Left lobe of liver (tissue), 2 donors: Measurements from ENCODE around the gene CTXND1. TPM values are rescaled to one million over a fixed set of nuclear protein-coding genes. Genes with fewer than 3 reads are reported as not detected.

ENCODE experiments used
- ATAC-seq: fragments of 200-7000 bp; cut with Tn5 transposase; one replicate; pipeline ENCODE4 v1.9.1; 2020; ENCODE audit warnings: mild to moderate bottlenecking, moderate library complexity
- DNase-seq: peaks from one replicate; pipeline ENCODE4 v3.0.0-alpha.2; 2020; ENCODE audit warnings: low spot score
- total RNA-seq: library from RNA; stranded (reverse); gene quantifications from one replicate; pipeline ENCODE4 v1.2.1, GENCODE V29; 2021
- donor health status: DM: no; HTN: no; CAD: no; lungs with moderate emphysema.
- donor health status: DM: no; HTN: yes; CAD: no.

Gene CTXND1
- total RNA-seq, 1 donor from 2014 or later = 4.5 TPM

- ATAC-seq (peak; percentile 38), DNase-seq (no peak)
These were observed 40.0 kb downstream of the CTXND1 start for GRCh38 chr15:80211976-80212375.

DNA sequence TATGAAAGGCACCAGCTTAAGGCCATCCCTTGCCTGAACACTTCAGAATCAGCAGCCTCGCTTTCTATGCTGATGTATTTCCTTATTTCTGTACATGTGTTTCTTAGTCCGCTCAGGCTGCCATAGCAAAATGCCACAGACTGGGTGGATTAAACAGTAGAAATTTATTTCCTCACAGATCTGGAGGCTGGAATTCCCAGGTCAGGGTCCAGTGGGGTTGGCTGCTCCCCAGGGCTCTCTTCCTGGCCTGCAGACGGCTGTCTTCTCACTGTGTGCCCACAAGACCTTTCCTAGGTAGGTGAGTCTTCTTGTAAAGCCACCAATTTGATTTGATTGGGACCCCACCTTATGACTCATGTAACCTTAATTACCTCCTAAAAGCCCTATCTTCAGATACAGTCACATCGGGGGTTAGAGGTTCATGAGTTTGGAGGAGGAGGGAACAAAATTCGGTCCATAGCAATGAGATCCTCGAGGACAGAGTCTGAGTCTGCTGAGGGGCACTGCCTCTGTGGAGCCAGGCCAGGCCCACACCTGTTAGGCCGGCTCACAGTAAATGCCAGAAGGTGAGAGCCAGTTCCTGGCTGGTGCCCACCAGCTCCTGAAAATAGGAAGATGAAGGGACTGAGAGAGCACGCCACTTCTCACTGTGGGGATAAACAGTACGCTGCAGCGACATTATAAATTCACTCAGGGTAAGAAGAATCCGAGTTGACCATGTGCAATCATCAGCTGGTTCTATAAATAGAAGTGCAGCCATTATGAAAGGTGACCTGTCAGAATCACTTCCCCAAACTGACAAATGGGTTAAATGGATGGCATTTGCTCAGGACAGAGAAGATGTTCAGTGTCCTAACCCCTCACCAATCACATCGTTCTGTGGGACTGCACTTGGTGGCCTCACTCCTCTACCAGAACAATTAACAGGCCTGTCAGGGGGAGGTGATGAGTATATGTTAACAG, 41.1 kb downstream of the CTXND1 start:
- DNase-seq (peak; percentile 82), ATAC-seq (peak; percentile 80)

- ATAC-seq = peak; percentile 45
- DNase-seq = peak; percentile 65
These were observed 43.0 kb downstream of the CTXND1 start for GRCh38 chr15:80208758-80209734.

DNA sequence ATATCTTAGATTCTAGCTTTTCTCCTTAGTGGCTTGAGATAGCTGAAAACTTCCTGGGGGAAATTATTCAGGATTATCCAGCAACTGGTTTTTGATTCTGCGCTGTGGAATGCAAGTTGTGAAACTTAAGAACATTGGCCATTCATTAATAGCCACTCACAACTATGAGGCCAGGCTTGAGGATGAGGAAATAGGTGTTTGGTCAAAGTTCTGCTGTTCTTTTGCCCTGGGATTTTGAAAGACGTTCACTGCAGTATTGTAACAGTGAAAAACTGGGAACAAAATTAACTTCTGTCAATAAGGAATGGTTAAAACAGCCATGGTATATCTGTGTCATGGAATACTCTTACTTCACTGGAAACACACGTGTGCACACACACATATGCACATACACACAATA, 44.1 kb downstream of the CTXND1 start:
- ATAC-seq (peak; percentile 49), DNase-seq (peak; percentile 78)

DNA sequence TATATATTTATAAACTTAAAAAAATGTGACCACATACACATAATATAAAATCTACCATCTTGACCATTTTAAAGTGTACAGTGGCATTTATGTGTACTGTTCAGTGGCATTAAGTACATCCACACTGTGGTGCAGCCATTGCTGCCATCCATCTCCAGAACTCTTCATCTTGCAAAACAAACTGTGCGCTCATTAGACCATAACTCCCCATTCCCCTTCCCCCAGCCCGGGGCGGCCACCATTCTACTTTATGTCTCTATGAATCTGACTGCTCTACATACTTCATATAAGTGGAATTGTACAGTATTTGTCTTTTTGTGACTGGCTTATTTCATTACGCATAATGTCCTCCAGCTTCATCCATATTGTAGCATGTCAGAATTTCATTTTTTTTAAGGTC, 47.8 kb downstream of the CTXND1 start:
- ATAC-seq = no peak

DNA sequence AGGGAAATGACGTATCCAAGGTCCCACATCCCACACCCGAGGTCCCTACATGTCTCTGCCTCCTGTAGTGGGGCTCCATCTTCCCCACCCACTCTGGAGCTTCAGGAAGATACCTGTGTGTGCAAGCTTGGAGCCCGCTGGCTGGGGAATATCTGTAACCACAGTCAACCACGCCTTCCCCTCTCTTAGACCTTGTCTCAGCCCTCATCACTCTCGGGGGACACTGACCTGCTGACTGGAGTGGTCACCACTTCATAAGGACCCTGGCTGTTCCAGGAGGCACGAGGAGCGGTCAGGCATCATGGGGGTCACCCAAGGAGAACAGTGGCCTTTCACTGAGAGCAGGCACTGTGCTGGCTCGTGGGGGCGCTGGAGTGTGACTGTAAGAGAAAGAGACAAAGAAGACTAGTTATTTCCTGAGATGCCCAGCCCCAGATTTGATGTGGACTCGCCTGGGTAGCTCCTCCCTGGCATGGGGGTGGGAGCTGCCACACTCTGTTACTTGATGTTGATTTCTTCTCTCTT, 48.6 kb downstream of the CTXND1 start:
- DNase-seq (no peak), ATAC-seq (no peak)

More for the DNA sequence above, 47.8 kb downstream of the CTXND1 start:
- no peak for DNase-seq

GRCh38 chr15:80202641-80203360, 49.2 kb downstream of the CTXND1 start:
- peak; percentile 9 for ATAC-seq
- DNase-seq = no peak

- DNase-seq (no peak), ATAC-seq (no peak)
These were observed 50.0 kb downstream of the CTXND1 start for GRCh38 chr15:80202016-80202315.

- ATAC-seq = no peak
These were observed 50.6 kb downstream of the CTXND1 start for GRCh38 chr15:80201256-80202015.

DNA sequence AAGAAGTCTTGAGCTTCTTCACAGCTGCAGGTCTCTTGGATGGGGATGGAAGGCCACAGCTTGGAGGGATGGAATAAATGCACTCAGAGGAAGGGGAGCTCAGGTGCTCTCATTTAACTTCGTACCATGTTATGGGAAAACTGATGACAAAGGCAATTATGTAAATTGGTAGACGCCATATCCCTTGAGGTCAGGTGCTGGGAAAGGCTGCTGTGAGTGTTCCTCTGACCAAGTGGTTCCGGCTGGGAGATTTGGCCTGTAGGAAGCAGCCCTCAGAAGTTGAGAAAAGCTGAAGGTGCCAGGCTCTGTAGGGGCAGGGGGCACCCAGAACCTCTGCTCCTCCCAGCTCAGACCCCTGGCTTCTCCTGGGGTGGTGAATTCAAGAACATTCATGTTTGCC, 52.1 kb downstream of the CTXND1 start:
- no peak for ATAC-seq

More at GRCh38 chr15:80201256-80202015, 50.6 kb downstream of the CTXND1 start:
- no peak for DNase-seq

DNA sequence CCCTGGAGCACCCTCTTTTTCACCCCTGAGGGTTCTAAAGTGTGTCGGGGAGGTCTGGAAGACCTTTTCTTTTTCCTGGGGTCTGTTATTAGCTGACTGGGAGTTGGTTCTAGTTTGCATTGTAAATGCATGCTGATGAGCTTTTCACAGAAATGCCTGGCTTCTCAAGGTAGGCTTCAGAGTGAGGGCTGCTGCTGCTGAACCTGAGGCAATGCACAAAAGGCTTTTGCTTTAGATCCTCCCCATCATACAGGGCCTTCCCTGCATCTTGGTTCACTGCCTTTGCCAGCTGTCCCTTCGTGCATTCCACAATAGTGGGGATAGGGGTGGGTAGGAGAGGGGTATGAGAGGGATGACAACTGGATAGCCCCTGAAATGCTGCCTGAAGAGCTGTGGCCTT, 52.6 kb downstream of the CTXND1 start:
- DNase-seq = no peak

More for the DNA sequence above, 52.1 kb downstream of the CTXND1 start:
- DNase-seq = no peak

GRCh38 chr15:80194914-80195313, 57.1 kb downstream of the CTXND1 start:
- DNase-seq (no peak), ATAC-seq (peak; percentile 39)

More for the DNA sequence above, 52.6 kb downstream of the CTXND1 start:
- no peak for ATAC-seq

DNA sequence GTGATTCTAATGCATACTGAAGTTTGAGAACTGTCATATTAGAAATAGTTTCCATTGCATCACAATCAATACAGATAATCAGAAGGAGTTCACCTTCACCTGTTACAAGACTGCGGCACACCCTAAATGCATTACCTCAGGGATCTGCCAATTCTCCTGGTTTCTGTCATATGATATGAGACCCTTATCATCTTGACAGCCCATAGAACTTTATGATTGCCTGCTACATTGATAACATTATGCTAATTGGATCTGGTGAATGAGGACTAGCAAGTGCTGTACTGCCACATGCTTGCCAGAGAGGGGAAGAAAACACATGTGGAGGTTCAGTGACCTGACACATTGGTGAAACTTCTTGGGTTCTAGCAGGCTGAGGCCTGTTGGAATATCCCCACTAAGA, 57.8 kb downstream of the CTXND1 start:
- ATAC-seq = no peak

DNA sequence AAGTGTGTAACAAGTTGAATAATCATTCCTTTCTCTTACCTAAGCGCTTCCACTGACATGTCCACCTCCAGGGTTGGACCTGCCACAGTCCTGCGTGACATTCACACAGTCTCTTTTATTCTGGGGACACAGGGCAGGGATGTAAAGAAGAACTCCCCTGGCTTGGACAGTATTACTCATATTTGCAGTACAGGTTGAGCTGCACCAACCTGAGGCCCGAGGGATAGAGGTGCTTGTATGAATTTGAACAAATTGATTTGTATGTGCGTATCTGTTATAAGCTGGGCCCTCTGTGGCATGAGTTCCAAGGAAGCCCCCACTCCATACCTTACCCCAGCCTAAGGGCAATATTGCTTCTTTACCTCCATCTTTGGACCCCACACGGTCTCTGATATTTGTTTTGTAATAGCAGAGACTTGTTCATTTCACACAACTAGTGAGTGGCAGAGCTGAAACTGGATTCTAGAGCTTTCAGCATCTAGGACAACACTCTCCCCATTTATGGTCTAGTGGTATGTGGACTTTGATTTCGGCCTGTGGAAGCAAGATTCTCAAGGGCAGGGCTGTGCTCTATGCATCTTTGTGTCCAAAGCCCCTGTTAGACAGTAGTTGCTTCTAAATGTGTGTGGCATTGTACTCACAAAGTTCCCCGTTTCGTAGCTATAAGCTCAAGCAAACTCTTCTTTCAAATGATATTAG, 60.0 kb downstream of the CTXND1 start:
- no peak for ATAC-seq
- DNase-seq = no peak

More for the DNA sequence above, 57.8 kb downstream of the CTXND1 start:
- peak; percentile 15 for DNase-seq

DNA sequence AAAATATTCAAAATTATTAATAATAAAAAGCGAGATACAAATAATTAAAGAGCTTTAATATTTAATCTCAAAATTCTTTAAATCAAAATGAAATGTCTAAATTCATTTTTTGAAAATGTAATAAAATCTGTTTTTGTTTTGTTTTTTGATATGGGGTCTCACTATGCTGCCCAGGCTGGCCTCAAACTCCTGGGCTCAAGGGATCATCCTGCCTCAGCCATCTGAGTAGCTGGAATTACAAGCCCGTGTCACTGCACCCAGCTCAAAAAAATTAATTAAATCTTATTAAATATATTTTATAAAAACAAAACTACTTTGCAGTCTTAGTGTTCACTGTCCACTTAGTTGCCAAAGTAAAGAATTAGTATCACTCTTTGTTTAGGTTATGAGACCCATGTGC, 60.8 kb downstream of the CTXND1 start:
- ATAC-seq (no peak), DNase-seq (no peak)

DNA sequence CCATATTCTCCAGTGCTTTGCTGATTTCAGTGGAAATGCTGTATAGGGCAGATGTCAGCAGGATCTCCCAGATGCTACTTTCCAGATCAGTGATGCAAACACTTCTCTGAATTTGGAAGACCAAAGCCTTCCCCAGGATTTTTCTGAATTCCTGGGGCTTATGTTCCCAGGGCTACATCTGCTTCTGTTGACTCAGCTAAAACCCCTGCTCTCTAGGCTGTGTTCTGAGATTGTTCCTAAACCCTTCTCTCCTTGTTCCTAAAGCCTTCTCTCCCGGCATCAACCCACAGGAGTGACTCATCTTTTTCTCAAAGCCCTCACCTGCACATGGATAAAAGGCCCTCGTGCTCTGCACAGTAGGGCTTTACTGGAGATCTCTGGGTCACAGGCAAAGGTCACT, 63.8 kb downstream of the CTXND1 start:
- DNase-seq (no peak), ATAC-seq (no peak)

DNA sequence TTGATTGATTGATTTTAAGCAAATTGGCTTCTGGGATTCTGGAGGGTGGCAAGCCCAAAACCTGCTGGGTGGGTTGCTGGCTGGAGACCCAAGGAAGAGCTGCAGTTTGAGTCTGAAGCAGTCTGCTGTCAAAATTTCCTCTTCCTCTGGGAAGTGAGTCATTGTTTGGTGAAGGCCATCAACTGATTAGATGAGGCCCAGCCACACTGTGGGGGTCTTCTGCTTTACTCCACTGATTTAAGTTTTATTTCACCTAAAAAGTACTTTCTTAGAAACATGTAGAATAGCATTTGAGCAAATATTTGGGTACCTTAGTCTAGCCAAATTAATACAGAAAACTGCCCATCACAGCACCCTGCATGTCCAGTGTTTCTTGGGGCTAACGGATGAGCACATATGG, 65.4 kb downstream of the CTXND1 start:
- ATAC-seq (no peak), DNase-seq (no peak)

DNA sequence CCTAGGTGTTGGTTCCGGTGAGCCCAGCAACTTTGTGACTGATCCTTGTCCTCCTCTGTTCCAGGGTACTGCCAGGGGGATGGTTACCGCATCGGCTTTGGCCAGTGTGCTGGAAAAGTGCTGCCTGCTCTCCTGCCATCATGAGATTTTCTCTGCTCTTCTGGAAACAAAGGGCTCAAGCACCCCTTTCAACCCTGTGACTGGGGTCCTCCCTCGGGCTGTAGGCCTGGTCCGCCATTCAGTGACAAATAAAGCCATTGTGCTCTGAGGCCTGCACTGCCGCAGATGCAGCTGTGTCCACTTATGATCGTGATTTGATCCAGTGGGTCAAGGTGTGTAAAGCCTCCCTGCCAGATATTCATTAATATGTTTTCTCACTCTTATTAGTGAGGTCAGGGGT, 65.9 kb downstream of the CTXND1 start:
- no peak for ATAC-seq
- no peak for DNase-seq

DNA sequence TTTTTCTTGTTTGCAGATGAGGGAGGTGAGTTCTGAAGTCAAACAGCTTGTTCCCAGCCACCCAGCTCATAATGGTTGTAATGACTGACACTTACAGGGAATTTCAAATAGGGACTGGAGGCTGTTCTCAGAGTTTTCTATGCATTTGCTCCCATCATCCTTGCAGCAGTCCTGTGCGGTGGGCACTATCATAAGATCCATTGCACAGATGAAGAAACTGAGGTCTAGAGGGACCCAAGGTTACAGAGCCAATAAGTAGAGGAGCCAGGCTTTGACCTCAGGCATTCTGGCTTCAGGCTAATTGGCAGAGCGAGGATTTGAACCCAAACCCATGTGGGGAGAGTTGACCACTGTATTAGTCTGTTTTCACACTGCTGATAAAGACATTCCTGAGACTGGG, 66.9 kb downstream of the CTXND1 start:
- DNase-seq = no peak

More for the DNA sequence above, 66.9 kb downstream of the CTXND1 start:
- no peak for ATAC-seq
